Smooth muscle cell (in vitro differentiated cells): ENCODE measurements around the gene SFRP2. TPM values are rescaled to one million over a fixed set of nuclear protein-coding genes. Genes with fewer than 3 reads are reported as not detected.

Source experiments
- DNase-seq: peaks from one replicate; lab custom pipeline; 2025; ENCODE audit not compliant: unreplicated experiment; lab: John Stamatoyannopoulos, UW
- H2AFZ ChIP-seq: fragments of 200-600 bp; sonication (generic); 2 replicates; pipeline ENCODE4 v1.6.0; 2016; ENCODE audit warnings: antibody characterized with exemption, low read depth, mild to moderate bottlenecking
- H3F3A ChIP-seq: fragments of 200-600 bp; sonication (generic); 2 replicates; pipeline ENCODE4 v1.6.0; 2017; ENCODE audit warnings: antibody characterized with exemption, low read depth
- H3K27ac ChIP-seq: fragments of 200-600 bp; sonication (generic); 2 replicates; pipeline ENCODE4 v1.5.1; 2016; ENCODE audit warnings: low read depth, mild to moderate bottlenecking
- H3K27me3 ChIP-seq: fragments of 200-600 bp; sonication (generic); 2 replicates; pipeline ENCODE4 v1.6.1; 2016; ENCODE audit warnings: low read depth, mild to moderate bottlenecking
- H3K36me3 ChIP-seq: fragments of 200-600 bp; sonication (generic); 2 replicates; pipeline ENCODE4 v1.5.1; 2016; ENCODE audit warnings: low read depth
- H3K4me1 ChIP-seq: fragments of 200-600 bp; sonication (generic); 2 replicates; pipeline ENCODE4 v1.5.1; 2016; ENCODE audit warnings: low read depth
- H3K4me2 ChIP-seq: fragments of 200-600 bp; sonication (generic); 2 replicates; pipeline ENCODE4 v1.6.0; 2016; ENCODE audit warnings: mild to moderate bottlenecking
- H3K4me3 ChIP-seq: fragments of 200-600 bp; sonication (generic); 2 replicates; pipeline ENCODE4 v1.5.1; 2016; ENCODE audit warnings: mild to moderate bottlenecking
- H3K79me2 ChIP-seq: fragments of 200-600 bp; sonication (generic); 2 replicates; pipeline ENCODE4 v1.6.0; 2016; ENCODE audit warnings: low read depth, mild to moderate bottlenecking
- H3K9ac ChIP-seq: fragments of 200-600 bp; sonication (generic); 2 replicates; pipeline ENCODE4 v1.6.0; 2016; ENCODE audit warnings: low read depth
- H3K9me3 ChIP-seq: fragments of 200-600 bp; sonication (generic); replicated peaks from 2 replicates; pipeline ENCODE4 v1.5.1; 2016; ENCODE audit warnings: low read depth
- H4K20me1 ChIP-seq: fragments of 200-600 bp; sonication (generic); 2 replicates; pipeline ENCODE4 v1.6.0; 2016; ENCODE audit warnings: low read depth
- WGBS: methylation state at CpG from one replicate; pipeline ENCODE4 v1.1.7; 2016; ENCODE audit warnings: low lambda C conversion rate; 5-methylcytosine and 5-hydroxymethylcytosine counted together
- polyA plus RNA-seq: library from polyadenylated mRNA; unstranded; fragments of >200 nt; fragmentation: Nextera tagmentation; extraction: Ambion mirVana; gene quantifications from 2 replicates; pipeline ENCODE4 v1.2.1, GENCODE V29; 2016
- total RNA-seq: library from RNA; depleted of rRNA; stranded (reverse); fragments of >200 nt; gene quantifications from 2 replicates; pipeline ENCODE4 v1.2.3, GENCODE V29; 2014
- TF ChIP-seq, protein P1 (sequence below): fragments of 200-600 bp; sonication (generic); IDR thresholded peaks from 2 replicates; pipeline ENCODE4 v1.5.1; 2017; ENCODE audit warnings: borderline replicate concordance, mild to moderate bottlenecking, antibody characterized with exemption; ENCODE audit not compliant: insufficient read depth, poor library complexity, severe bottlenecking

SFRP2 gene
- total and polyA plus RNA-seq, 2 experiments from 2014 or later, result 0.49 to 0.67 TPM

DNA sequence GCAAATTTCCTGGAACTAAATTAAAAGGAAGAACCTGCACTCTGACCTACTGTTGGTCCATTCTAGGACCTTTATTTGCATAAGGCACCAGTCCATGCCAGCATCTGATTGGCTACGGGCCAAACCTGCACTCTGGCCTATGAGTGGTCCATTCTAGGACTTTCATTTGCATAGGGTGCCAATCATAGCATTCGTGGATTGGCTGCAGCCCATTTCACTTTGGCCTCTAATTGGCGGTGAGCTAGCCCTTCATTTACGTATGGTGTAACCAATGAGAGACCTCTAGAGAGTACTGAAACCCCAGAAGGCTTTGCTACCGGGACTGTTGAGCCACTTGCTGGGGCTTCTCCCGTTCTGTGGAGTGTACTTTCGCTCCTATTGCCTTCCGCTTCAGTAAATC lies 23.0 kb downstream of the SFRP2 start:
- Histone ChIP-seq H3K9me3 (no peaks in the 10 kb centered on the region), H3K4me2 (no peak overlapping the region), H3K27ac (no peak overlapping the region), H3K9ac (no peak overlapping the region), H2AFZ (no peak overlapping the region), H3K4me1 (peaks cover 22% of the 10 kb centered on the region), H4K20me1 (no peaks in the 10 kb centered on the region), H3K27me3 (peaks cover 13% of the 10 kb centered on the region), H3K79me2 (no peaks in the 10 kb centered on the region), H3F3A (no peaks in the 10 kb centered on the region), H3K36me3 (no peaks in the 10 kb centered on the region), H3K4me3 (no peak overlapping the region)
- DNase-seq, result no peak
- 94% methylated on average over 8 of the region's 8 CpGs for WGBS
- TF ChIP-seq, protein P1, sequence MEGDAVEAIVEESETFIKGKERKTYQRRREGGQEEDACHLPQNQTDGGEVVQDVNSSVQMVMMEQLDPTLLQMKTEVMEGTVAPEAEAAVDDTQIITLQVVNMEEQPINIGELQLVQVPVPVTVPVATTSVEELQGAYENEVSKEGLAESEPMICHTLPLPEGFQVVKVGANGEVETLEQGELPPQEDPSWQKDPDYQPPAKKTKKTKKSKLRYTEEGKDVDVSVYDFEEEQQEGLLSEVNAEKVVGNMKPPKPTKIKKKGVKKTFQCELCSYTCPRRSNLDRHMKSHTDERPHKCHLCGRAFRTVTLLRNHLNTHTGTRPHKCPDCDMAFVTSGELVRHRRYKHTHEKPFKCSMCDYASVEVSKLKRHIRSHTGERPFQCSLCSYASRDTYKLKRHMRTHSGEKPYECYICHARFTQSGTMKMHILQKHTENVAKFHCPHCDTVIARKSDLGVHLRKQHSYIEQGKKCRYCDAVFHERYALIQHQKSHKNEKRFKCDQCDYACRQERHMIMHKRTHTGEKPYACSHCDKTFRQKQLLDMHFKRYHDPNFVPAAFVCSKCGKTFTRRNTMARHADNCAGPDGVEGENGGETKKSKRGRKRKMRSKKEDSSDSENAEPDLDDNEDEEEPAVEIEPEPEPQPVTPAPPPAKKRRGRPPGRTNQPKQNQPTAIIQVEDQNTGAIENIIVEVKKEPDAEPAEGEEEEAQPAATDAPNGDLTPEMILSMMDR, result no peak

DNA sequence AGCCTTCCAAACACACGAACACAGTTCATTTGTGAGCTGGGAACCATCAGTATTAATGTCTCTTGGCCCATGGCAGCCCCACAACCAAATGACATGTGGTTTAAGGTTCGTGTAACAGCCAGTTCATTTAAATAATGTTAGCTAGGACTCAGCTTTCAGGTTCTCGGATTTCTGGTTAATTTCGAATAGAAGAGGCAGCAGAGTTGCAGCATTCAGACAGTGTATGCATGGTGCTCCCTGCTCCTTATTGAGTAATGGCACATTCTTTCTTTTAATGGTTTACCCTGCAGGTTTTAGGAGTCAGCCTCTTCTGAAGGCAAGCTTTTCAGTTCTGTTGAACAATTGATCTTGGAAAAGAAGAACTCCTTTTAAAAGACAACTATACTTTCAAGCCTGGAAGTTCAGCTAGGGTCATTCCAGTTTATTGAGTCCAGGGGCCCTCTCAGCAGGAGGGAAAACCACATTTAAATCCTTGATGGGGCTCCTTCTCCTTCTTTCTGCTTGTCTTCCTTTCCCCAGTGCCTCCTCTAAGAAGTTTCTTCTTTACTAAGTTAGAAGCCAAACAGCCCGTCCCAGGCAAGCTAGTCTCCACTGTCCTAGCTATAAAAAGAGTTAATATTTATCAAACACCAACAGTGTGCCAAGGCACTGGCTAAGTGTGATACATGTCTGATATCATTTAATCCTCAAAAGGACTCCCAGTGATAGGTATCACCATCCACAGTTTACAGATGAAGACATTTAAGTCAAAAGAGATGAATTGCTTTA lies 24.1 kb downstream of the SFRP2 start:
- 35% methylated on average over 5 of the region's 5 CpGs for WGBS
- no peak overlapping the region for H3K27ac ChIP-seq

DNA sequence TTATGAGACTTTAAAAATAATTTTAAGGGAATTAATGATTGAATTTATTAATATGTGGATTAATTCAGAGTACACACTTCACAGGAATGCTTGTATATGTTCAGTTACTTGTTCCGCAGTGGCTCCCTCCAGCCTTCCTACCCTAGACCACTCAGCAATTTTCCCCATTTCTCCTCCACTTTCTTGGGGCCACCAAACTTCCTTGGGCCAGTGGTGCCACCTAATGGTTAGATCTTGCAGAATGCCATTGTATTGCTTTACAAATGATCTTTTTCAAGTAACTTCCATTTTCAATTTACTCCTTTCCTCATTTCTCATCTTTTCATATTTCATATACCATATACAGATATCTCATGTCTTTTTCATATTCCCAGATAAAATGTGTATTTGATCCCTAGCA lies 25.5 kb downstream of the SFRP2 start:
- TF ChIP-seq, protein P1, result peak; percentile 6
- Histone ChIP-seq H4K20me1 (no peaks in the 10 kb centered on the region), H3K36me3 (no peaks in the 10 kb centered on the region), H3K4me2 (no peak overlapping the region), H3K4me1 (peaks cover 27% of the 10 kb centered on the region), H3K79me2 (no peaks in the 10 kb centered on the region), H3K9me3 (no peaks in the 10 kb centered on the region), H3K27me3 (peaks cover 36% of the 10 kb centered on the region), H2AFZ (no peak overlapping the region), H3K9ac (no peak overlapping the region), H3K4me3 (no peak overlapping the region), H3F3A (no peaks in the 10 kb centered on the region), H3K27ac (no peak overlapping the region)
- no peak for DNase-seq
- WGBS, result 100% methylated on average over 1 of the region's 1 CpG

More for the DNA sequence above, 24.1 kb downstream of the SFRP2 start:
- TF ChIP-seq, protein P1, result no peak
- H4K20me1 ChIP-seq, result no peaks in the 10 kb centered on the region
- H2AFZ ChIP-seq, result no peak overlapping the region
- H3K4me3 ChIP-seq, result no peak overlapping the region
- H3K36me3 ChIP-seq, result no peaks in the 10 kb centered on the region
- no peaks in the 10 kb centered on the region for H3F3A ChIP-seq
- H3K4me2 ChIP-seq, result peak overlapping the region; percentile 25
- no peaks in the 10 kb centered on the region for H3K79me2 ChIP-seq
- no peak for DNase-seq
- no peaks in the 10 kb centered on the region for H3K9me3 ChIP-seq
- H3K27me3 ChIP-seq, result peaks cover 22% of the 10 kb centered on the region
- peaks cover 22% of the 10 kb centered on the region for H3K4me1 ChIP-seq
- no peak overlapping the region for H3K9ac ChIP-seq
